GM18873 (cell line): ENCODE measurements around the gene LHX4.

Source experiments
- ATAC-seq: cut with Tn5 transposase; IDR thresholded peaks from one replicate; pipeline ENCODE4 v1.9.1; 2021; ENCODE audit warnings: mild to moderate bottlenecking, moderate library complexity, moderate number of reproducible peaks; ENCODE audit not compliant: unreplicated experiment, low FRiP score

The LHX4 gene

DNA sequence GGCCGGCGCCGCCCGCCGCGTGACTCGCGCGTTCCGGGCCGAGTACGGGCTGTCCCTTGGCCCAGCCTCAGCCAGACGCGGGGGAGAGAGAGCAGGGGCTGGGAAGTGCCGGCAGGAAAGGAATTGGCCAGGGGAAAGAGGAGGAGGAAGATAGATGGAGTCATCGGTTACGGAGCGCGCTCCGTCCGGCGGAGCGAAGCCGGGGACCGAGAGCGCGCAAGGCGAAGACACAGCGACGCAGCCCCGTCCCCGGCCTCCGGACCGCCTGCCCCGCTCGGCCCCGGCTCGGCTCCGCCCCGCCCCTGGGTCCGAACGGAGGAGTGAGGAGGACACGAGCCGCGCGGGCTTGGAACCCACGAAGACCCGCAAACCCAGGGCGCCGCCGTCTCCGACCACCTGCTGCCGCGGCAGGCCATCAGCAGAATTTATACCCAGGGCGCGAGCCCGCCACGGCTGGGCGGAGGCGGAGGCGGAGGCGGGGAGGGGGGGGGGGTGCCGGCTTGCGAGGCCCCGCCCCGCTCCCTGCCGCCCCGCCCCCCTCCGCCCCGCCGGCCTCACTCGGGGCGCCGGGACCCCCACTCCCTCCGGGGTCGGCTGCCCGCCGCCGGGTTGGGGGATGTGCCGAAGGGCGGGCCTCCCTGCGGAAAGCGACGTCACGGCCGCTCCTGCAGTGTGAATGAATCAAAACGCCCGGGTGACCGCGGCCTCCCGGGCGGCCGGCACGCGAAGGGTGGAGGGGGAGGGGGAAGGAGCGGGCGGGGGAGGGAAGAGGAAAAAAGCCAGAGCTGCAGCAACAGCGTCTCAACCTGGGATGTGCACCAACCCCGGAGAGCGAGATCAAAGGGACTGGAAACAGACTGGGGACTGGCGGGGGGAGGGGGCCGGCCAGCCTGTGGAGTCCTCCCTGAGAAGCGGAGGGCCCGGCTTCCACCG is at the start of gene LHX4:
TSS of gene LHX4 (plus strand) at position 782 of the 933 bp plus-strand sequence. CDS start 266 bp downstream, outside the sequence.
- ATAC-seq, result no peak

DNA sequence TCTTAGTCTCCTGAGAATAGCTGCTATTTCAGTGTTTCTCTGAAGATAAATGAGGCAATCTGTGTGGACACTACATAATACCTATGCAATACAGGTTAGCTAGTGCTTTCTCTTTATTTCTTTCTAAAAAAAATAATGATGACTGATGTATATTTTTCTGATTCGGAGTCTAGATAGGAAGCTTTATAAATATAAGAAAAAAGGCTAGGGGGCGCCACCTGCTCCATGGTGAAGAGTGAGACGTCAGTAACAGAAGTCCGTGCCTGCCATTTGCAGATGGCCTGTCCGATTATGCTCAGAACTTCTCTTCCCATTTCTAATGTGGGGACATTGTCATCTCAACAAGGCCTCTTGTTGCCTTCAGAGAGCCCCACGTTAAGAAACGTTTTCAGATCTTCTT is 49.0 kb upstream of the LHX4 start:
- ATAC-seq, result no peak

DNA sequence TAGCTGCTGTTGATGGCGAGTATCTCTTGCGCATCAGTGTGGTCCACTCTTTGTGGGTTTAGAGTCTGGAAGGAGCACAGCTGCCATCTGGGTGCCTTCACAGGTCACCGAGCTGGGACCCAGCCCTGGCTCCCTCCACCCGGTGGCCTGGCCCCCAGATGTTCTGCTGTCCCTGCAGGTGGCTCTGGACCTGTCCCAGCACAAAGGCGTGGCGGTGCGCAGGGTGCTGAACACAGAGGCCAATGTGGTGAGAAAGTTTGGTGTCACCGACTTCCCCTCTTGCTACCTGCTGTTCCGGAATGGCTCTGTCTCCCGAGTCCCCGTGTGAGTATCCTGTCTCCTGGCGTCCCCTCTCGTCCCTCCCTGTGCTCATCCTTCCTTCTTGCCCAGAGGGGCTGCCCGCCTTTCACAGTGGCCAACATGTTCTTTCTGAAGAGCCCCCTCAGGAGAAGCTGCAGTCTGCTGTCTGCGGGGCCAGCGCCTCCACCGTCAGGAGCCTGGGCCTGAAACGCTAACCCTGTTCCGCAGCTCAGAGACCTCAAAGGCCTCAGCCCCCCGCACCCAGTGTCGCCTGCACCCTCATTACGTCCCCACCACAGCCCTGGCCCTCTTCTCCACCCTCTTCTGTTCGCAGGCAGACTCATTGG is 47.9 kb upstream of the LHX4 start:
- ATAC-seq, result no peak

DNA sequence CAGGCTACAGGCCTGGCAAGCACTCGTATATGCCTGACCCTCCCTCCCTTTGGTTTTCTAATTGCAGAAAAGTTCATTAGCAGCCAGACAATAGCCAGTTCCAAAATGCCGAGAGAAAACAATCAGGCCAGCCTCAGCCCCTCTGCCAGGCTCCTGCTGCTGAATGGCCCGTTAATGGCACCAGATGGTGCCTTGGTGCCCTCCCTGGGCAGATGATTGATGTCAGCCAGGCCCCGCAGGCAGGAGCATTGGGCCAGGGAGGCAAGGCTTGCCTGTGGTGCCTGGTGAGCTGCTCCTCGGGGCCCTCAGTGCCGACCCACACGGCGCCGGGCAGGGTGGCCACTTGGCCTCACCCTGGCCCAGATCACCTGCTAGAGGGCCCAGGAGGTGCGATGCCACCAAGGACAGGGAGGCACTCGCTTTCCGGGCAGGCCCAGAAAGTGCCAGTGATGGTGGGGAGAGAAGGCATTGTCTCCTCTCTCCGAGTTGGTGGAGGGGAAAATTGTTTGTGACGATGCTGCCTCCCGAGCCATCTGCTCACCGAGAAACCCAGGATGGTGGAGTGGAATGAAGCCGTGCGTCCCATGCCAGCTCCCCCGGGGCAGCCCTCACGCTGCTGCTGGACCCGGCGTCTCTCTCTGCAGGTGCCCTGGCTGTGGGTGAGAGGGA is 47.3 kb upstream of the LHX4 start:
- no peak for ATAC-seq

DNA sequence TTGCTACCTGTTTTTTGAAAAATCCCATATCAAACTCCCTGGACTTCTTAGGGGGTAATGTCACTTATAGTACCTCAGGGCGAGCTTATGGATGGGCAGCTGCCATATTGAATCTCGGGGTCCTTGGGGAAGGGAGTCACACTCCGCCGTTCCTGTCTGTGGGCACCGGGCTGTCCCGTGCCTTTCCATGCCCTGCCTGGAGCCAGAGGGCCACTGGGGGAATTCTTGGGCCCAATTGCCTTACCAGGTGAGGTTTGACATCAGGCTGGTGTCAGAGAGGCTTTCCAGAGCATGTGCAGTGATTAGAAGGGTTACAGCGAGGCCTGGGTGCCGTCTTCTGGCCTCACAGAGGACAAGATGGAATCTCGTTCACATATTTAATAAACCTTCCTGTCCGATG is 46.6 kb upstream of the LHX4 start:
- no peak for ATAC-seq

DNA sequence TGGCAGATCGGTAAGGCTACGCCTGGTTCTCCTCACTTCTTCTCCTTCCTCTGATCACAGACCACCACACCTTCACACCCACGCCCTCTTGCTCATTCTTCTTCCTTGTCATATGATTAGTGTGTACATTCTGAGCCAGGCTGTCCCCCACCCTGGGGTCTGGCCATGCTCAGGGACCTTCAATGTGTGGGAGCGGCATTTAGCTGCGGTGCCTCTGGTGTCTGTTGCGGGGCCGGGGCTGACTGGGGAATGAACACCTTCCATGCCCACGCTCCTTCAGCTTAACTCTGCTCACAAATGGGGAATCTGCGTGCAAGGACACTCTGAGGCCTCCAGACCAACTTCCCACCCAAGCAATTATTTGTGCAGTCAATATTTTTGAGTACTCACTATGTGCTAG is 46.0 kb upstream of the LHX4 start:
- no peak for ATAC-seq

DNA sequence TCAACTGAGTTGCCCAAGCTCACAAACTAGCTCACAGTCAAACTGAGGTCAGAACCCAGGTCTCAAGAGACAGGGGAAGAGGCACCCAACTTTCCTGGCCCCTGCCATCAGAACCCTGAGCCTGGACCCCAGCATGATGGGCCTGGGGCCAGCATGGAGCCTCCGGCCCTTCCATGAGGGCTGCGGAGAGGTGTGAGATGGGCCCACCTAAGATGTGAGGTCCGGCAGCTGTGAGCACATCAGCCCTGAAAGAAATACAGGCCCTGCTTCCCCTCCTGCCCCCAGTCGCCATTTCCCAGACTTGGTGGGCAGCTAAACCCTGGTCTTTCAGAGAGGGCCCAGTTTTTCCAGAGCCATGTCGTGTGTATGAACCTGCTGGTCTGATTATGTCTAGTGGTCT is 44.8 kb upstream of the LHX4 start:
- ATAC-seq, result no peak

DNA sequence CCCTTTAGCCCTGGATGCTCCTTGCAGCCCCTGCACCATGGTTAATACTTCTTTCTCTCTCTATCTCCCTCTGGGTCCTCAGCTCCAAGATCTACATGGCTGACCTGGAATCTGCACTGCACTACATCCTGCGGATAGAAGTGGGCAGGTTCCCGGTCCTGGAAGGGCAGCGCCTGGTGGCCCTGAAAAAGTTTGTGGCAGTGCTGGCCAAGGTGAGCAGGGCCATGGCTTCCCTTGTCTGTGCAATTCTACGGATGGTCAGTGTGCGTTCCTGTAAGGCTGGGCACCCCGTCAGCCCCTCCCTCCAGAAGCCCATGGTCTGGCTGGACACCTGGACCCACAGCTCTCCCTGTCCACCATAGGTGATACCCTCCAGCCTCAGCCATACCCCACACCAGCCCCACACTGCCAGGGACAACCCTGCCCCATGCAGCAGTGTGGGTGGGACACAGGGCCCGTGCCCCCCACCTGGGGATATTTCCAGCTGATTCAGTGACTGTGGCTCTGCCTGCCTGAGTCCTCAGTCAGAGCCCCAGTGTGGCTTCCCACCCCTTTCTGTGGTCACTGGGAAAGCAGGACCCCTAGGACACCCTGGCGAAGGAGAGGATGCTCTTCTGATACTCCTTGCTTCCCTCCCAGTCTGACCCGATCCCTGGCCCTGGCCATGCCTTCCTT is 44.0 kb upstream of the LHX4 start:
- no peak for ATAC-seq

DNA sequence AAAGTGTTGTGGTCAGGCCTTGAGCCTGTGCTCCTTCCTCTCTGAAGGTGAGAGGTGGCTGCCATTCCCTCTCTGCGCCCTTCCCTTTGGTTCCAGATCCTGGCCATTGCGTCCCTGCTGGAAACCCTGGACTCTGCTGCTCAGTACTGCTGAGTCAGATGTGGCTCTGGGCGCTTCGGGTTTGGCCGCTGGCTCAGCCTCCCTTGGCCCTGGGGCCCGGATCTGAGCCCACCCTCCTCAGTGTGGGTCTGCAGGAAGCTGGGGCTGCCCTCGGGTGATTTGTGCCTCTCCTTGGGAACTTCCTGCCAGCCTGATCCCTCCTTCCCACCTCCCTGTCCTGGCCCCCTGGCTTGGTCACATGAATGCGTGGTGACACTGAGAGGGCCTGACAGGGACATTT is 43.2 kb upstream of the LHX4 start:
- no peak for ATAC-seq

DNA sequence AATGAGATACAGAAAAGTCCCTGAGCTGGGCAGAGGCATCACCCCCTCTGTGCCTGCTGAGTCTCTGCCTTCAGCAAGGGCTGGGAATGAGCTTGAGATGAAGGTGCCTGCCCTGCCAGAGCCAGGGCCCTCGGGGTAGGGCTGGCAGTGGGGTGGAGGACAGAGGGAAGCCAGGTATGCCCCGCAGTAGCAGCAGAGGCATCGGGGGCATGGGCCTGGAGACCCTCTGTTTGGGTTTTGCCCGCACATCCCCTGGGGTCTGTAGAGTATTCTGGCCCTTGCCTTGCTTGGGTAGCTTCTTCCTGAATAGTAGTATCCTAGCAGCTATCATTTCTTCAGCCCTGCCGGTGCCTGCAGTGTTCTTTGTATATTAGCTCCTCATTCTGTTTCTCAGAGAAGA is 42.4 kb upstream of the LHX4 start:
- no peak for ATAC-seq

DNA sequence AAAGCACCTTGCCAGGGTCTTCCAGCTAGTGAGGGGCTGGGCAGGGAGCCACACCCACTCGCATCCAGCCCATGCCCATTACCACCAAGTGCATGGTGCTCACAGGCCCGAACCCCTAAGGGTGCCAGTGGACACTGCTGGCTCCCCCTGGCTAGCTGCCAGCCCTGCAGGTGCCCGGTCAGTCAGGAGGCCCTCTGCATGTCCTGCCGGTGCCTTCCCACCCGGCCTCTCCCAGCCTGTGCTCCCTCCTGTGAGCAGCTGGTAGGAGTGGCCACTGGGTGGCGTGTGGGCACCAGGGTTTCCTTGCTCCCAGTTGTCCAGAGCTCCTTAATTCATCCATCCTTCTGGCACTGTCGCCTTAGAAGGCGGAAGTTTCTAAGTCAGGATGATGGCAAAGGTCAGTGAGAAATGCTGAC is 42.0 kb upstream of the LHX4 start:
- ATAC-seq, result no peak

DNA sequence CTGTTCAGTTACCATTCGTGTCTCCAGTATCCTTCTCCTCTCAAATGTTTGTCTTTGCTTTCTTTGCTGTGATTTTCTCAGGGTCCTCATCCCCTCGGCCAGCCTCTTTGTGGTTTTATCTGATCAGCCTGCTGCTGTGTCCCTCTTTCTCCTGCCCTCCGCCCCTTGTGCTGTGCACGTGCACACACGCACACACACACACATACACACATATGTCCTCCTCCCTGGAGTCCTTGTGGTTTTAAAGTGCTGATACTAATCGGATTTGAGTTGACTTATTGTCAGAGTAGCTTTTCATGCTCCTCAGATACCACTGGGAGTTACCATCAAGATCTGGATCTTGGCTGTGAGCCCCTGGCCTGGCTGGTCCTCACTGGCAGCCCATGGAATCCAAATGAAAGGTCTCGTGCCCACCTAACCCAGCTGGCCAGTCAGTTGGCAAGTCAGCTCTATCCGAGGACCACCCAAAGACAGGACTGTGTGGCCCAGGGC is 41.3 kb upstream of the LHX4 start:
- ATAC-seq, result no peak

DNA sequence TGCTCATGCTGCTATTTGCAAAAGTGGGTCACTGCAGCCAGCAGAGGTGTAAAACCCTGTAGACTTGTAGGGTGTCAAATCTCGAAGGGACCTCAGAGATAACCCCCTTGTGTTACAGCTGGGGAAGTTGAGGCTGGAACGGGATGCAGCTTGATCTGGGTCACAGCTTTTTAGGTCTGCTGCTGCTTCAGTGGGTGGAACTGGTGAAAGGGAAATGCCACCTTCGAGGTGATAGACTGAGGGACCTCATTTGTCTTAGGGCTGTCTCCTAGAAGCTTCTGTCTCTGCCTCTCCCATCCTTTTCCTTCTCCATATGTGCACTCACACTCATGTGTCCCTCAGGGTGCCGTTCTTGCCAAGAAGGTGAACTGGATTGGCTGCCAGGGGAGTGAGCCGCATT is 40.0 kb upstream of the LHX4 start:
- ATAC-seq, result no peak

DNA sequence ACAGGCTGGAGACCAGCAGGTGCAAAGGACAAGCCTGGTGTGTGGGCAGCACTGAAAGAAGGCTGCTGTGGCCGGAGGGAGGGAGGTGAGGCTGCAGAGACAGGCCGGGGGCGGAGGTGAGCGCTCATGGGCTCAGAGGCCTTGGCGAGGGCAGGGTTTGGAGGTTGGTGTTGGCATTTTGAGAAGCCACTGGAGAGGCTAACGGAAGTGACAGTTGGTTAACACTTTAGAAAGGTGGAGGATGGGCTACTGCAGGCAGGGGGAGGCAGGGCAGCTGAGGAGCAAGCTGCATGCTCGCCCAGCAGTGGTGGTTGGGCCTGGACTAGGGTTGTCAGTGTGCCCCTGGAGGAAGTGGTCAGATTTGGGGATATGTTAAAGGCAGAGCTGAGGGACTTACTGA is 37.9 kb upstream of the LHX4 start:
- no peak for ATAC-seq

DNA sequence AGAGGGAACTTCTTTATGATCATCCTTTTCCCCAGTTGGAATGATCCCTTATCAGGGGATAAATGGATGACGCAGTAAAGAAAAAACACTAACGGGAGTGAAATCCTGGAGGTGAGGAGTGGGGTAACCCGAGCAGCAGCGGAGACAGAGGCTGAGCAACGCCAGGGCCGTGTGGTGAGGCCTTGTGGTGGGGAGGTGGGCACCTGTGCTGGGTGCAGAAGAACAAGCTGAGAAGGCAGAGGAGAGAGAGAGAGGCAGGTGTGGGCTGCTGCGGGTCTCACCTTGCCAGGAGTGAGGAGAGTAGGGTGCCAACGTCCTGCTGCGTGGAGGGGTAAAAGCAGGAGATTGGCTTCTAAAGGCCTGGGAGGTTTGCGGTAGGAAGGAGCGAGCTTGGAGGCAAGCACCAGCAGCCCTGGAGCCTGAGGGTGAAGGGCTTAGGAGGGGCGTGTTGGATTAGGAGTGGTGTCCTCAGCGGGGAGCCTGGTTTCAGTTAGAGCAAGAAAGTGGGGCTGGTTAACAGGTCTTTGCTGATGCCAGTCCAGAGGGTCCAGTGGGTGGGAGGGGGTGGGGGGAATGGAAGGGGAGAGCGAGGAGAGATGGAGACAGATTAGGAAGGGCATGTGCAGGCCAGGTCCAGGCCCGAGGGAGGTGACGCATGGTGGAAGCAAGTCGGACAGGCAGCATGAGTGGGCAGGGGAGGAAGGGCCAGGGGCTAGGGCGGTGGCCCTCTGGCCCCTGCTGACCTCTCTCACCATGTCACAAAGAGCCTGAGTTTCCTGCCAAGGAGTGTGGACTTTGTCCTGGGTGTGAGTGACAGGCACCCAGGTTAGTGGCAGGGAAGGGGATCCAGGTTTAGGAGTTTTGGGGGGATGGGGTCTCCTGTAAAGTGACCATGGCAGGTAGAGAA is 36.7 kb upstream of the LHX4 start:
- ATAC-seq, result no peak

DNA sequence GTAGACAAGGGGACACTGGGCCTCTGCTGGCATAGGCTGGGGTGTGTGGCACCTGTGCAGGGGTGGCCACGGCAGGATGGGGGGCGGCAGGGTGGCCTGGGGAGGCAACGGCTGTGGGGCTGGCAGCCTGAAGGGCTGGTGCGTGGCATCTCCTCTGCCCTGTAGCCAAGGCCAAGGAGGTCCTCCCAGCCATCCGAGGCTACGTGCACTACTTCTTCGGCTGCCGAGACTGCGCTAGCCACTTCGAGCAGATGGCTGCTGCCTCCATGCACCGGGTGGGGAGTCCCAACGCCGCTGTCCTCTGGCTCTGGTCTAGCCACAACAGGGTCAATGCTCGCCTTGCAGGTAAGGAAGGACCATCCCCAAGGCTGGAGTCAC is 36.0 kb upstream of the LHX4 start:
- no peak for ATAC-seq

DNA sequence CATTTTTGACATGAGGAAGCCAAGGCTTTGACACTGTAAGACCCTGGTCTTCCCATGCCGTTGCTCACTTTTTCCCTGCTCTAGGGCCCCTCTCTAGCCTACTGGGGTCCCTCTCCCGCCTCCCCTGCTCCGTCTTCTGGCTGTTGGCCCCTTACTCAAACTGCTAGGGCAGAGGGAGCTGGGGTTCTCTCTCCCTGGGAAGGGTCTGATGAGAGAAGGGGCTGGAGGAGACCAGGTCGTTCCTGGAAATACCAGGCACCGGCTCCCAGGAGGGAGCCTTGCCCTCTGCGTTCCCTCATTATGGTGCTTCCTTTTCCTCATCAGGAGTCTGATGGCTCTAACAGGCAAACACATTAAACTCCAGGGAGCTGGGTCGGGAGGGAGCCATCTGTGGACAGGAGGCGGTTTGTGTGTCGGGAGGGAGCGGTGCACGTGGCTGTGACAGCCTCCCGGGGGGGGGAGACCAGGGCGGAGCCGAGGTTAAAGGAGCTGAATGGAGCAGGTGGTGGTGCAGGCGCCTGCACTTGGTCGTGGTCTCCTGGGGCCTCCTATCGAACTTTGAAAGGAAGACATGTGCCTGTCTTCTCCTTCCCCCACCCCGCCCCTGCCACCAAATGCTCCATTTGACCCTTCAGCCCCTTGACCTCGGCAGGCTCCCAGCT is 35.4 kb upstream of the LHX4 start:
- ATAC-seq, result no peak

DNA sequence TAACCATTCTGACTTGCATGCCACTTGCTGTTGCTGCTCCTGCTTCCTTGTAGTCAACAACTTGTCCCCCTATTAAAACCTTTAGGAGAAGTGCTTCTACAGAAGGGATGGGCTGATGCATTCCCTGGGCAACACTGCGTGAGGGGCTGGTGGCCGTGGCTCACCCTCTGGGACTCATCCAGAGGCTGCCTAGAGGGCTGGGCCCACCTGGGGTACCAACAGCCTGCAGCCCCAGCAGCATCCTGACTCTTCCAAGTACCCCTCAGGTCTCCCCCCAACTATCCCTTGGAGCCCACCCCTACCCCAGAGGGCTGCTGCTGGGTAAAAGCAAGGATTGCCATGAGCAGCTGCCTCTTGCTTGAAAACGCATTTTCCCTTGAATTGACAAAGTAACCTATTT is 34.7 kb upstream of the LHX4 start:
- no peak for ATAC-seq

DNA sequence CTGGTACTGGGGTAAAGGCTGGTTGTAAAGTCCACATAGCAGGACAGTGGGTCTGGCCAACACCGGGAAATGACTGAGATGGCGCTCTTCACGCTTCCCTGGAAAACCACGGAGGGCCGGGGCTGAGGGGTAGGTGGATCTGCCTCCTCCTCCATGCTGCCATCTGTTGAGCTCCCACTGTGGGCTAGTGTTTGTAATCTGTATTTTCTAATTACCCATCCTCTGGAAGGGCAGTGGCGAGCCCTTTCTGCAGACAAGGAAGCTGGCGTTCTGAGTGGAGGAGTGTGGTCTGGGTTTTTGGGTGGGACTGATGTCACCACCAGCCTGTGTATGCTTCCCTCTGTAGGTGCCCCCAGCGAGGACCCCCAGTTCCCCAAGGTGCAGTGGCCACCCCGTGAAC is 34.1 kb upstream of the LHX4 start:
- ATAC-seq, result no peak
